BE2C (cell line): ENCODE results near the gene RPGRIP1. TPM values are rescaled to one million over a fixed set of nuclear protein-coding genes. Genes with fewer than 3 reads are reported as not detected.
A peak's percentile ranks its signal among the peaks of the same experiment; 100 is the strongest.

Source experiments
- DNase-seq: peaks from one replicate; pipeline ENCODE4 v3.0.0-alpha.2; 2020
- H3K27me3 ChIP-seq: fragments of 250-450 bp; sonication (Bioruptor Pico); 2 replicates; pipeline ENCODE4 v1.5.1; 2020; ENCODE audit warnings: mild to moderate bottlenecking
- H3K36me3 ChIP-seq: fragments of 250-450 bp; sonication (Bioruptor Pico); 2 replicates; pipeline ENCODE4 v1.5.1; 2020; ENCODE audit warnings: mild to moderate bottlenecking
- H3K4me1 ChIP-seq: fragments of 250-450 bp; sonication (Bioruptor Pico); 2 replicates; pipeline ENCODE4 v1.5.1; 2020
- H3K4me3 ChIP-seq: 2 replicates; pipeline ENCODE4 v1.5.1; 2011; ENCODE audit warnings: low read depth, low read length
- H3K9me3 ChIP-seq: fragments of 250-450 bp; sonication (Bioruptor Pico); 2 replicates; pipeline ENCODE4 v1.5.1; 2020
- polyA plus RNA-seq: library from polyadenylated mRNA; unstranded; fragments of >200 nt; gene quantifications from one replicate; pipeline ENCODE4 v1.2.1, GENCODE V29; 2012; ENCODE audit warnings: low read depth, missing spikeins; ENCODE audit not compliant: insufficient read length, insufficient read depth
- TF ChIP-seq, protein P1 (sequence below): IDR thresholded peaks from 2 replicates; pipeline ENCODE4 v1.5.1; 2012; ENCODE audit warnings: mild to moderate bottlenecking, low read depth, low read length

Gene RPGRIP1
- 0.36 TPM for polyA plus RNA-seq

DNA sequence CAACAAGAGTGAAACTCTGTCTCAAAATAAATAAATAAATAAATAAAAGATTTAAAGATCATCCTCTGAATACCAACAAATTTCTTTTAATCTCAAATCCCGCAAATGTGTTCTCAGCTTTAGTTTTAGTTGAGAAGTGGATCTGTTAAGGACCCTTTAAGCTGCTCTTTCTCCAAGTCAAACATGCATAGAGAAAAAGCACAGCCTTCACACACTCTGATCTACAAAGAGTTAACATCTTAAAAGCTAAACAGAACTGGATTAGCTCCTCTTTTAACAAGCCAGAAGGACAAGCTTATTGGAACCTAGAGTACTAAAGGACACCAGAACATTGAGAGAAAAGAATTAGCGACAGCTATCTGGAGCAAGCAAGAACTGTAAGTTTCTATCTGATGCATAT lies at the start of gene RPGRIP1:
Gene RPGRIP1 (plus strand): TSS at position 301 of the 400 bp plus-strand sequence. CDS start 7,894 bp downstream, outside the sequence.
- H3K4me1 ChIP-seq: no peaks in the 10 kb centered on the region
- H3K27me3 ChIP-seq: no peaks in the 10 kb centered on the region
- no peak for DNase-seq
- H3K9me3 ChIP-seq: no peaks in the 10 kb centered on the region
- H3K4me3 ChIP-seq: no peak within 1 kb of the TSS
- H3K36me3 ChIP-seq: no peaks in the 10 kb centered on the region
- TF ChIP-seq, protein P1, sequence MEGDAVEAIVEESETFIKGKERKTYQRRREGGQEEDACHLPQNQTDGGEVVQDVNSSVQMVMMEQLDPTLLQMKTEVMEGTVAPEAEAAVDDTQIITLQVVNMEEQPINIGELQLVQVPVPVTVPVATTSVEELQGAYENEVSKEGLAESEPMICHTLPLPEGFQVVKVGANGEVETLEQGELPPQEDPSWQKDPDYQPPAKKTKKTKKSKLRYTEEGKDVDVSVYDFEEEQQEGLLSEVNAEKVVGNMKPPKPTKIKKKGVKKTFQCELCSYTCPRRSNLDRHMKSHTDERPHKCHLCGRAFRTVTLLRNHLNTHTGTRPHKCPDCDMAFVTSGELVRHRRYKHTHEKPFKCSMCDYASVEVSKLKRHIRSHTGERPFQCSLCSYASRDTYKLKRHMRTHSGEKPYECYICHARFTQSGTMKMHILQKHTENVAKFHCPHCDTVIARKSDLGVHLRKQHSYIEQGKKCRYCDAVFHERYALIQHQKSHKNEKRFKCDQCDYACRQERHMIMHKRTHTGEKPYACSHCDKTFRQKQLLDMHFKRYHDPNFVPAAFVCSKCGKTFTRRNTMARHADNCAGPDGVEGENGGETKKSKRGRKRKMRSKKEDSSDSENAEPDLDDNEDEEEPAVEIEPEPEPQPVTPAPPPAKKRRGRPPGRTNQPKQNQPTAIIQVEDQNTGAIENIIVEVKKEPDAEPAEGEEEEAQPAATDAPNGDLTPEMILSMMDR: no peak

DNA sequence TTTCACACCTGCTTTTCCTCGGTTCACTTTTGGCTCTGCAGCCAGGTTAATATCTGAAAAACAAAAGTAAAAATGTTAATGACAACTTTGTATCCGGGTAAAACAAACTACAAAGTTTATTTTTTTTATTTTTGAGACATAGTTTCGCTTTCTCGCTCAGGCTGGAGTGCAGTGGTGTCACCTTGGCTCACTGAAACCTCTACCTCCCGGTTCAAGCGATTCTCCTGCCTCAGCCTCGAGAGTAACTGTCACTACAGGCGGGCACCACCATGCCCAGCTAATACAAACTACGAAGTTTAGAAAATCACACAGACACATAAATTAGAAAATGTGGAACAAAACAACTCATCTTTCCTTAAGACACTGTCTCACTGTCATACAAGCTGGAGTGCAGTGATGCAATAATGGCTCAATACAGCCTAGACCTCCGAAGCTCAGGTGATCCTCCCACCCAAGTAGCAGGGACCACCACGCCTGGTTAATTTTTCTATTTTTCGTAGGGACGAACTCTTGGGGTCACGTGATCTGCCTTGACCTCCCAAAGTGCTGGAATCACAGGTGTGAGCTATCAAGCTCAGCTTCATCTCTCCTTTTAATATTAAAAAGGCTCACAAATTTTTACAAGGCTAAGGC lies 48.7 kb upstream of the RPGRIP1 start:
- Histone ChIP-seq H3K4me1 (no peaks in the 10 kb centered on the region; the same call in 1 of the 2 replicates), H3K27me3 (no peaks in the 10 kb centered on the region), H3K9me3 (no peaks in the 10 kb centered on the region), H3K36me3 (peaks cover 96% of the 10 kb centered on the region), H3K4me3 (no peak overlapping the region)
- DNase-seq: no peak
- TF ChIP-seq, protein P1: no peak

DNA sequence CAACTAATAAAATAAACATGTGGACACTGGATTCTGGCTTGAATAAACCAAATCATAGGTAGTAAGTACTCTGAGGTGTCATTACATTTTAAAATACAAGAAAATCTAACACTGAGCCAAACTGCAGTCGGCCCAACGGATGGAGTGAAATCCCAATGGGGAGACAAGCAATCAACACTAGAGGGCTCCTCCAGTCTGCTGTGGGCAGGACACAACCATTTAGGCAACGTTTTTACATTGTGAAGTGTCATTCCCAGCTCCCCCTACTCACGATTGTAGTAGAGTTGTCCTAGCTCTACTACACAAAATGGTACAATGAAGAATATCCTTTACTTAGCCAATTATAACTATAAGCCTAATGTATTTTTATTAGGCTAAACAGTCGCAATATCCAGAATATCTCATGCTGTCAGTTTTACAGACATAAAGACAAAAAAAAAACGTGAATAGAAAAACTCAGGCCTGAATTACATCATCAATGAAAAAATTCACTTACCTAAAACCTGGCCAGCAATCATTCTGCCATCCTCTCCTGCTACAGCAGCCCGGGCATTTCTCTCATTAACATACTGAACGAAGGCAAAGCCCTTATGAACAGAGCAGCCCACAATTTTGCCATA lies 46.3 kb upstream of the RPGRIP1 start:
- no peaks in the 10 kb centered on the region for H3K27me3 ChIP-seq
- DNase-seq: no peak
- H3K9me3 ChIP-seq: no peaks in the 10 kb centered on the region
- H3K4me1 ChIP-seq: no peaks in the 10 kb centered on the region; the same call in 1 of the 2 replicates
- H3K36me3 ChIP-seq: peaks cover 96% of the 10 kb centered on the region
- TF ChIP-seq, protein P1: peak; percentile 53
- no peak overlapping the region for H3K4me3 ChIP-seq

DNA sequence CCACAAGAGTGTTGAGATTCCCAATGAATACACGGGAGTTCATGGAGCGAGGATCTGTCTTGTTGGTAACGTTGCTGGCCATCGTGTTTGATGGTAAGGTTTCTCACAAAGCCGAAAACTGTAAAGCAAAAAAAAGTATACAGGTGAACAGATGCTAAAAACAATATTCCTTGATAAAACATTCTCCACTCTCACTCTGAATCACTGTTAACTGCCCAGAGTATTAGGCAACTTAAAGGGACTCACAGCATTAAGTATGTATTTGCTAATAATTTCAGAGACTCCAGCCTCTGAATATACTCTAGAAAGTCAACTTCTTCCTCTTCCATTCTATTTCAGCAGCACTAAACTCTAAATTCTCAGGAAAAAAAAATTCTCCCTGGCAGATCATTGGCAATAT lies 45.8 kb upstream of the RPGRIP1 start:
- TF ChIP-seq, protein P1: no peak
- Histone ChIP-seq H3K4me1 (no peaks in the 10 kb centered on the region; the same call in 1 of the 2 replicates), H3K36me3 (peaks cover 96% of the 10 kb centered on the region)

DNA sequence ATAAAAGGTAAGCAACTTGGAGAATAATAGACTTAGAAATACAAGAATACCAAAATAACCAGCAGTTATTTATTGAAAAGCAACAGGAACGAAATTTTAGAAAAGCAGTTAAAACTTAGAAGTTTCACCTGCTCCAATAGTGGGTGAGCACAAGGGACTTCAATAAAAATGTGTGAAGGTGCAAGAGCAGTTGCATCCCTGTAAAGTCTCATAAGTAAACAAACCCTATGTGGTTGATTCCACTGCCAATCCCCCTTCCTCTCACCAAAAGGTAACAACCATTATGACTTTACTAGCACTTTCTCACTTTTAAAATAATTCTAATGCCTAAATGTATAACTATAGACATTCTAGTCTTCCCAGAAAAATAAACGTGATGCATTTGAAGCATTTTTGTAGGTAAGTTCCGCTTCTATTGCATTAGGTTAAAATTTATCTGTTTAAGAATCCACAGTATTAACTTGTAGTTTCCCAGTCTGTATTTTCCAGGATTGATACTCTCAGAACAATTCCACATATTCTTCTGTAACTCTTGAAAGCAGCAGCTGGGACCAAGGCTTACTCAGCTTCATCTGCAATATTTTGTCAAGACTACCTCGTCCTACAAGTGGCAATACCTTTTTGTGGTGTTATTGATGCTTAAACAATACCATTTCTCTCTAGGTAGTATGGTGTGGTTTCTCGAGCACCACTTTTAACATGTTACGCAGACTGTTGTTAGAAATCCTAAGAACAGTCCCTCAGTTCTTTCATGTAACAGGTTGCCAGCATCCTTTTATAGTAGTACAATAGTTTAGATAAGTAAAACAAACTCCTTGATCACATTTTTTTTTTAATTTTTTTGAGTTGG lies 42.7 kb upstream of the RPGRIP1 start:
- no peaks in the 10 kb centered on the region for H3K27me3 ChIP-seq
- peaks cover 83% of the 10 kb centered on the region for H3K36me3 ChIP-seq

More for the DNA sequence above, 45.8 kb upstream of the RPGRIP1 start:
- Histone ChIP-seq H3K27me3 (no peaks in the 10 kb centered on the region), H3K9me3 (no peaks in the 10 kb centered on the region), H3K4me3 (no peak overlapping the region)
- no peak for DNase-seq

More for the DNA sequence above, 42.7 kb upstream of the RPGRIP1 start:
- H3K4me3 ChIP-seq: no peak overlapping the region
- H3K9me3 ChIP-seq: no peaks in the 10 kb centered on the region
- TF ChIP-seq, protein P1: no peak
- H3K4me1 ChIP-seq: no peaks in the 10 kb centered on the region; the same call in 1 of the 2 replicates
- DNase-seq: no peak
